Embryonic facial prominence (tissue), 1 donor: ENCODE results near the gene SLF2.
"Not testable (repeated sequence)": the region's sequence is repeated elsewhere in the genome, so short reads cannot be mapped to it uniquely, and the experiment has no call there.

Experiments
- DNase-seq: peaks from one replicate; pipeline ENCODE4 v3.0.0-alpha.2; 2016; ENCODE audit errors: extremely low spot score

SLF2 gene

GRCh38 chr10:100878291-100878910, 34.4 kb upstream of the SLF2 start:
- peak; percentile 68 for DNase-seq

- no peak for DNase-seq
These were observed 32.9 kb upstream of the SLF2 start for GRCh38 chr10:100879741-100880360.

- DNase-seq = no peak
These were observed 31.1 kb upstream of the SLF2 start for GRCh38 chr10:100881556-100882213.

- no peak for DNase-seq
These were observed 30.5 kb upstream of the SLF2 start for GRCh38 chr10:100882252-100882651.

GRCh38 chr10:100882671-100883311, 30.0 kb upstream of the SLF2 start:
- no peak for DNase-seq

- no peak for DNase-seq
These were observed 29.4 kb upstream of the SLF2 start for GRCh38 chr10:100883312-100883821.

- DNase-seq = not testable (repeated sequence)
These were observed 27.2 kb upstream of the SLF2 start for GRCh38 chr10:100885611-100886010.

- no peak for DNase-seq
These were observed 26.7 kb upstream of the SLF2 start for GRCh38 chr10:100886091-100886490.

- DNase-seq = no peak
These were observed 26.2 kb upstream of the SLF2 start for GRCh38 chr10:100886521-100886920.

GRCh38 chr10:100886963-100887362, 25.8 kb upstream of the SLF2 start:
- peak; percentile 43 for DNase-seq

- DNase-seq = no peak
These were observed 24.9 kb upstream of the SLF2 start for GRCh38 chr10:100887761-100888296.

- no peak for DNase-seq
These were observed 23.8 kb upstream of the SLF2 start for GRCh38 chr10:100888957-100889356.

GRCh38 chr10:100889546-100889945, 23.2 kb upstream of the SLF2 start:
- no peak for DNase-seq

GRCh38 chr10:100890141-100890672, 22.6 kb upstream of the SLF2 start:
- DNase-seq = no peak

- DNase-seq = no peak
These were observed 22.0 kb upstream of the SLF2 start for GRCh38 chr10:100890673-100891317.

GRCh38 chr10:100894033-100894432, 18.7 kb upstream of the SLF2 start:
- no peak for DNase-seq

GRCh38 chr10:100894589-100895294, 18.0 kb upstream of the SLF2 start:
- no peak for DNase-seq

- DNase-seq = no peak
These were observed 17.4 kb upstream of the SLF2 start for GRCh38 chr10:100895346-100895745.

GRCh38 chr10:100895896-100896295, 16.9 kb upstream of the SLF2 start:
- no peak for DNase-seq

GRCh38 chr10:100896876-100897461, 15.8 kb upstream of the SLF2 start:
- no peak for DNase-seq
